Measurements from ENCODE around the gene PDE4D.

GRCh38 chr5:59569158-59569557 lies 324.4 kb downstream of the PDE4D start:
- TF ChIP-seq ISL1 (CRISPR knock-in tag; IDR thresholded peaks at IDR 0.05) (no peak), RARB (CRISPR knock-in tag; IDR thresholded peaks at IDR 0.05) (no peak), PATZ1 (CRISPR knock-in tag; IDR thresholded peaks at IDR 0.05; ENCODE audit: borderline replicate concordance) (no peak)

Data from SK-N-SH treated with all-trans-retinoic acid at 6 μM for 48 hours (cell line).